ENCODE results near the gene LOXL3.

The LOXL3 gene

DNA sequence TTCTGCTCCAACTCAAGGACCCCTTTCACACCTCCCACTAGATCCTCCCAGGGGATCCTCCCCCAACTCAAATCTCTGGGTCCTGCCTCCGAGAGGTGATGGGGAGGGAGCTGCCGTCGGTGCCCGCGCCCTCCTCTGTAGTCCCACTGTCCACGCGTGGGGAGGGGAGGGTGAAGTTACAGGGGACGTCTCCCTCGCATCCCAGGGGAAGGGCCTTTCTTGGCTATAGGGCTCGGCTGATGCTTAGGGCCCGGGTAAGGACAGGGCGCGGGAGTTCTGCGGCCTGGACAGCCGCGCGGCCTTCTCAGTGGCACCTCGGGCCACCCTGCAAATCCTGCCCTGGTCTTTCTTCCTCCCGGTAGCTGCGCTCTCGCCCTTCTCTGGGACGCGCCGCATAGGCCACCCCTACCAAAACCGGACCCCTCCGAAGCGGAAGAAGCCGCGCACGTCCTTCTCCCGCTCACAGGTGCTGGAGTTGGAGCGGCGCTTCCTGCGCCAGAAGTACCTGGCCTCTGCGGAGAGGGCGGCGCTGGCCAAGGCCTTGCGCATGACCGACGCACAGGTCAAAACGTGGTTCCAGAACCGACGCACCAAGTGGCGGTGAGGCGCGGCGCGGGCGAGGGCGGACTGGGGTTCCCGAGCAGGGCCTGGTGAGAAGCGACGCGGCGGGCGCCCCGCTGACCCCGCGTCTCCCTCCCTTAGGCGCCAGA lies 38.3 kb downstream of the LOXL3 start:
- DNase-seq = no peak
- ChIA-PET POLR2A (interaction anchor here (1.1 kb wide), 1 partner anchor 11 kb away, joined by 3 read pairs; the partner anchor contains the start of gene DQX1), CTCF (interaction anchor here (1.1 to 9.0 kb wide), 7 partner anchors 7 to 73 kb away, joined by 3 to 53 read pairs (median 7); partner anchors contain the start of genes AUP1, CCDC142, HTRA2 and PCGF1)
- Histone ChIP-seq H3K36me3 (ENCODE audit: control insufficient read depth in 4 of 4, insufficient read depth in 4 of 4, low read length in 3 of 4) (no peaks in the 10 kb centered on the region), H3K4me3 (ENCODE audit: control insufficient read depth in 1 of 7, extremely low read depth in 1 of 7, insufficient read depth in 4 of 7, low read depth in 2 of 7, low read length in 6 of 7) (peak overlapping the region in 5 of 7 experiments; percentile 39 to 64 (median 56)), H3K27ac (ENCODE audit: insufficient read depth in 1 of 2, low read depth in 1 of 2, low read length in 2 of 2, poor library complexity in 1 of 2, severe bottlenecking in 2 of 2) (no peak overlapping the region), H3K9me3 (ENCODE audit: control extremely low read depth in 1 of 5, control insufficient read depth in 4 of 5, insufficient read depth in 2 of 5, low read depth in 1 of 5, low read length in 4 of 5) (peaks cover 0 to 6% (median 0%) of the 10 kb centered on the region in 5 experiments), H3K4me1 (ENCODE audit: control extremely low read depth in 1 of 4, control insufficient read depth in 4 of 4, insufficient read depth in 4 of 4, low read length in 3 of 4) (peaks cover 0 to 38% (median 30%) of the 10 kb centered on the region in 4 experiments), H3K27me3 (replicated peaks in 2 of 5; ENCODE audit: control insufficient read depth in 4 of 5, insufficient read depth in 5 of 5, low read length in 4 of 5) (peaks cover 15 to 99% (median 57%) of the 10 kb centered on the region in 5 experiments)
- 3% methylated on average over 51 of the region's 60 CpGs for WGBS (ENCODE audit: insufficient coverage)

DNA sequence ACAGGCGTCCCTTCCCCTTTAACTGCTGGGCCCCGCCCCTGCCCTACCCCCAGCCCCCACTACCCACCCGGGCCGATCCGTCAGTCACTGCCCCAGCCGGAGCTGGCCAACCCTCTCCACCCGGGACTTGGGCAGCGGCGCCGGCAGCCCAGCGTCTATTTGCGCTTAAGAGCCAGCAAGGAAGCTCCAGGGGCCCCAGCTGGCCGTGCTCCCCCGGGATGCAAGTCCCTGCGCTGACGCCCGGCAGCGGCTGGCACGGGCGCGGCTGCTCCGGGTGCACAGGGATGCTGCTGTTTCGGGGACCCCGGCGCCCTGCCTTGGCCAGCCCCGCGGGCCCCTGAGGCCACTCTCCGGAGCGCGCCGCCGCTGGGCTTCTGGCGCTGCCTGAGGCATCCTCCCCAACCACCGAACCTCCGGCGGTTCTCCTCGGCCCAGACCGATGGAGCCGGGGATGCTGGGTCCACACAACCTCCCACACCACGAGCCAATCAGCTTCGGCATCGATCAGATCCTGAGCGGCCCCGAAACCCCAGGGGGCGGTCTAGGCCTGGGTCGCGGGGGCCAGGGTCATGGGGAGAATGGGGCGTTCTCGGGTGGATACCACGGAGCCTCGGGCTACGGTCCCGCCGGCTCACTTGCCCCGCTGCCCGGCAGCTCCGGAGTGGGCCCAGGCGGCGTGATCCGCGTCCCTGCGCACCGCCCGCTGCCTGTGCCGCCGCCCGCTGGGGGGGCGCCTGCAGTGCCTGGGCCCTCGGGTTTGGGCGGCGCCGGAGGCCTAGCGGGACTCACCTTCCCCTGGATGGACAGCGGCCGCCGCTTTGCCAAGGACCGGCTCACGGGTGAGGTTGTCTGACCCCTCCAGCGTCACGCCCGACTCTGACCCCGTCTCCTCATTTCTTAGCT lies 39.1 kb downstream of the LOXL3 start, which contains the start of gene TLX2:
TSS of gene TLX2 (plus strand) at position 83 of the 903 bp plus-strand sequence. CDS start at position 440, 357 bp downstream.
- WGBS (ENCODE audit: insufficient coverage) = under 1% methylated on average over 58 of the region's 82 CpGs
- Histone ChIP-seq H3K4me1 (ENCODE audit: control extremely low read depth in 1 of 4, control insufficient read depth in 4 of 4, insufficient read depth in 4 of 4, low read length in 3 of 4) (peaks cover 0 to 38% (median 30%) of the 10 kb centered on the region in 4 experiments), H3K4me3 (ENCODE audit: control insufficient read depth in 1 of 7, extremely low read depth in 1 of 7, insufficient read depth in 4 of 7, low read depth in 2 of 7, low read length in 6 of 7) (peak within 1 kb of the TSS in 4 of 7 experiments; percentile 22 to 56 (median 52)), H3K27ac (ENCODE audit: insufficient read depth in 1 of 2, low read depth in 1 of 2, low read length in 2 of 2, poor library complexity in 1 of 2, severe bottlenecking in 2 of 2) (no peak within 1 kb of the TSS), H3K9me3 (ENCODE audit: control extremely low read depth in 1 of 5, control insufficient read depth in 4 of 5, insufficient read depth in 2 of 5, low read depth in 1 of 5, low read length in 4 of 5) (peaks cover 0 to 6% (median 0%) of the 10 kb centered on the region in 5 experiments), H3K27me3 (replicated peaks in 2 of 5; ENCODE audit: control insufficient read depth in 4 of 5, insufficient read depth in 5 of 5, low read length in 4 of 5) (peaks cover 16 to 99% (median 55%) of the 10 kb centered on the region in 5 experiments), H3K36me3 (ENCODE audit: control insufficient read depth in 4 of 4, insufficient read depth in 4 of 4, low read length in 3 of 4) (no peaks in the 10 kb centered on the region)
- POLR2A ChIA-PET = interaction anchor here (1.1 kb wide), 1 partner anchor 15 kb away, joined by 3 read pairs; the partner anchor contains the start of genes AUP1 and HTRA2
- peak in 2 of 3 donors; percentile 40 to 42 for DNase-seq
- CTCF ChIA-PET = interaction anchor here (1.1 to 9.0 kb wide), 6 partner anchors 9 to 73 kb away, joined by 3 to 53 read pairs (median 7); partner anchors contain the start of genes AUP1, CCDC142, HTRA2 and TTC31

- POLR2A ChIA-PET = interaction anchor here (1.1 kb wide), 1 partner anchor 16 kb away, joined by 3 read pairs; the partner anchor contains the start of genes AUP1 and HTRA2
- H3K4me3 ChIP-seq (ENCODE audit: control insufficient read depth in 1 of 7, extremely low read depth in 1 of 7, insufficient read depth in 4 of 7, low read depth in 2 of 7, low read length in 6 of 7) = no peak overlapping the region
- peak in 2 of 3 donors; percentile 36 for DNase-seq
These were observed 40.0 kb downstream of the LOXL3 start for GRCh38 chr2:74513605-74514367.

GRCh38 chr2:74512744-74513604 lies 40.8 kb downstream of the LOXL3 start:
- Histone ChIP-seq H3K27ac (ENCODE audit: insufficient read depth in 1 of 2, low read depth in 1 of 2, low read length in 2 of 2, poor library complexity in 1 of 2, severe bottlenecking in 2 of 2) (no peak overlapping the region), H3K4me1 (ENCODE audit: control extremely low read depth in 1 of 4, control insufficient read depth in 4 of 4, insufficient read depth in 4 of 4, low read length in 3 of 4) (peaks cover 0 to 43% (median 35%) of the 10 kb centered on the region in 4 experiments), H3K27me3 (replicated peaks in 2 of 5; ENCODE audit: control insufficient read depth in 4 of 5, insufficient read depth in 5 of 5, low read length in 4 of 5) (peaks cover 16 to 90% (median 49%) of the 10 kb centered on the region in 5 experiments), H3K36me3 (ENCODE audit: control insufficient read depth in 4 of 4, insufficient read depth in 4 of 4, low read length in 3 of 4) (no peaks in the 10 kb centered on the region), H3K9me3 (ENCODE audit: control extremely low read depth in 1 of 5, control insufficient read depth in 4 of 5, insufficient read depth in 2 of 5, low read depth in 1 of 5, low read length in 4 of 5) (peaks cover 0 to 6% (median 0%) of the 10 kb centered on the region in 5 experiments), H3K4me3 (ENCODE audit: control insufficient read depth in 1 of 7, extremely low read depth in 1 of 7, insufficient read depth in 4 of 7, low read depth in 2 of 7, low read length in 6 of 7) (no peak overlapping the region)
- WGBS (ENCODE audit: insufficient coverage) = 11% methylated on average over 28 of the region's 36 CpGs
- DNase-seq = peak in 1 of 3 donors; percentile 22
- CTCF ChIA-PET = interaction anchor here (1.0 to 2.0 kb wide), 4 partner anchors 9 to 18 kb away, joined by 4 to 6 read pairs (median 4); partner anchors contain the start of gene DQX1
- POLR2A ChIA-PET = no interaction called here

More at GRCh38 chr2:74513605-74514367, 40.0 kb downstream of the LOXL3 start:
- WGBS (ENCODE audit: insufficient coverage) = 4% methylated on average over 50 of the region's 52 CpGs
- peaks cover 15 to 91% (median 54%) of the 10 kb centered on the region in 5 experiments for H3K27me3 ChIP-seq (replicated peaks in 2 of 5; ENCODE audit: control insufficient read depth in 4 of 5, insufficient read depth in 5 of 5, low read length in 4 of 5)
- CTCF ChIA-PET = interaction anchor here (1.4 to 3.5 kb wide), 4 partner anchors 10 to 74 kb away, joined by 4 to 14 read pairs (median 6); partner anchors contain the start of genes CCDC142 and TTC31
- peaks cover 0 to 6% (median 0%) of the 10 kb centered on the region in 5 experiments for H3K9me3 ChIP-seq (ENCODE audit: control extremely low read depth in 1 of 5, control insufficient read depth in 4 of 5, insufficient read depth in 2 of 5, low read depth in 1 of 5, low read length in 4 of 5)
- no peak overlapping the region for H3K27ac ChIP-seq (ENCODE audit: insufficient read depth in 1 of 2, low read depth in 1 of 2, low read length in 2 of 2, poor library complexity in 1 of 2, severe bottlenecking in 2 of 2)
- H3K36me3 ChIP-seq (ENCODE audit: control insufficient read depth in 4 of 4, insufficient read depth in 4 of 4, low read length in 3 of 4) = no peaks in the 10 kb centered on the region
- peaks cover 0 to 38% (median 30%) of the 10 kb centered on the region in 4 experiments for H3K4me1 ChIP-seq (ENCODE audit: control extremely low read depth in 1 of 4, control insufficient read depth in 4 of 4, insufficient read depth in 4 of 4, low read length in 3 of 4)

- no peak overlapping the region for H3K4me3 ChIP-seq (ENCODE audit: control insufficient read depth in 1 of 7, extremely low read depth in 1 of 7, insufficient read depth in 4 of 7, low read depth in 2 of 7, low read length in 6 of 7)
- WGBS (ENCODE audit: insufficient coverage) = 53% methylated on average over 10 of the region's 11 CpGs
- H3K4me1 ChIP-seq (ENCODE audit: control extremely low read depth in 1 of 4, control insufficient read depth in 4 of 4, insufficient read depth in 4 of 4, low read length in 3 of 4) = peaks cover 0 to 50% (median 45%) of the 10 kb centered on the region in 4 experiments
- ChIA-PET CTCF (interaction anchor here (0.7 to 12.7 kb wide), 6 partner anchors 10 to 75 kb away, joined by 3 to 143 read pairs (median 4); partner anchors contain the start of genes AUP1, CCDC142, DQX1 and HTRA2), POLR2A (no interaction called here)
- DNase-seq = peak in 1 of 3 donors; percentile 33
- no peaks in the 10 kb centered on the region for H3K36me3 ChIP-seq (ENCODE audit: control insufficient read depth in 4 of 4, insufficient read depth in 4 of 4, low read length in 3 of 4)
- H3K27me3 ChIP-seq (replicated peaks in 2 of 5; ENCODE audit: control insufficient read depth in 4 of 5, insufficient read depth in 5 of 5, low read length in 4 of 5) = peaks cover 7 to 74% (median 38%) of the 10 kb centered on the region in 5 experiments
- H3K9me3 ChIP-seq (ENCODE audit: control extremely low read depth in 1 of 5, control insufficient read depth in 4 of 5, insufficient read depth in 2 of 5, low read depth in 1 of 5, low read length in 4 of 5) = peaks cover 0 to under 1% (median 0%) of the 10 kb centered on the region in 5 experiments
- H3K27ac ChIP-seq (ENCODE audit: insufficient read depth in 1 of 2, low read depth in 1 of 2, low read length in 2 of 2, poor library complexity in 1 of 2, severe bottlenecking in 2 of 2) = no peak overlapping the region
These were observed 42.4 kb downstream of the LOXL3 start for GRCh38 chr2:74511104-74511989.

Measured in common myeloid progenitor, CD34-positive (primary cell).